Activated B cell treated with CpG ODN at 0.5 μM for 24 hours (primary cell): ENCODE measurements around the gene AGFG2. TPM values are rescaled to one million over a fixed set of nuclear protein-coding genes. Genes with fewer than 3 reads are reported as not detected.

ENCODE experiments used
- ATAC-seq: fragments of 200-7000 bp; cut with Tn5 transposase; one replicate; pipeline ENCODE4 v1.10.0; 2021; ENCODE audit warnings: low read depth, mild to moderate bottlenecking, moderate library complexity
- CTCF ChIA-PET: fragments of 350-600 bp; sonication (Branson Sonifier 250); formaldehyde crosslinking; loops from one replicate; lab custom pipeline; 2021; ENCODE audit warnings: antibody characterized with exemption; lab: Charles Lee
- POLR2A ChIA-PET: fragments of 350-600 bp; sonication (Branson Sonifier 250); formaldehyde crosslinking; loops from one replicate; lab custom pipeline; 2021; ENCODE audit warnings: antibody characterized with exemption; lab: Charles Lee
- DNase-seq: peaks from one replicate; pipeline ENCODE4 v3.0.0; 2022
- H3K27ac Mint-ChIP-seq: one replicate; pipeline ENCODE4 v1.8.0; 2020; ENCODE audit warnings: mixed read lengths
- H3K27me3 Mint-ChIP-seq: one replicate; pipeline ENCODE4 v1.8.0; 2021; ENCODE audit warnings: mixed read lengths
- H3K36me3 Mint-ChIP-seq: one replicate; pipeline ENCODE4 v1.8.0; 2021; ENCODE audit warnings: low read depth, mixed read lengths
- H3K4me1 Mint-ChIP-seq: one replicate; pipeline ENCODE4 v1.8.0; 2021; ENCODE audit warnings: mixed read lengths
- H3K4me3 Mint-ChIP-seq: one replicate; pipeline ENCODE4 v1.8.0; 2020; ENCODE audit warnings: mild to moderate bottlenecking, mixed read lengths
- H3K9me3 Mint-ChIP-seq: one replicate; pipeline ENCODE4 v1.8.0; 2020; ENCODE audit warnings: mixed read lengths
- intact Hi-C: fragments of 100-400 bp; cut with micrococcal nuclease; formaldehyde crosslinking; loops from one replicate; pipeline ENCODE4 v1.15.1; 2024
- total RNA-seq: library from RNA; stranded (reverse); gene quantifications from 2 replicates; pipeline ENCODE4 v1.2.3, GENCODE V29; 2022
- TF ChIP-seq, protein P1 (sequence below): fragments of 200-600 bp; IDR thresholded peaks from one replicate; pipeline ENCODE4 v1.8.0; 2022; ENCODE audit warnings: antibody characterized with exemption, mild to moderate bottlenecking

Gene AGFG2
- total RNA-seq, 1 donor from 2014 or later: 9.5 TPM

DNA sequence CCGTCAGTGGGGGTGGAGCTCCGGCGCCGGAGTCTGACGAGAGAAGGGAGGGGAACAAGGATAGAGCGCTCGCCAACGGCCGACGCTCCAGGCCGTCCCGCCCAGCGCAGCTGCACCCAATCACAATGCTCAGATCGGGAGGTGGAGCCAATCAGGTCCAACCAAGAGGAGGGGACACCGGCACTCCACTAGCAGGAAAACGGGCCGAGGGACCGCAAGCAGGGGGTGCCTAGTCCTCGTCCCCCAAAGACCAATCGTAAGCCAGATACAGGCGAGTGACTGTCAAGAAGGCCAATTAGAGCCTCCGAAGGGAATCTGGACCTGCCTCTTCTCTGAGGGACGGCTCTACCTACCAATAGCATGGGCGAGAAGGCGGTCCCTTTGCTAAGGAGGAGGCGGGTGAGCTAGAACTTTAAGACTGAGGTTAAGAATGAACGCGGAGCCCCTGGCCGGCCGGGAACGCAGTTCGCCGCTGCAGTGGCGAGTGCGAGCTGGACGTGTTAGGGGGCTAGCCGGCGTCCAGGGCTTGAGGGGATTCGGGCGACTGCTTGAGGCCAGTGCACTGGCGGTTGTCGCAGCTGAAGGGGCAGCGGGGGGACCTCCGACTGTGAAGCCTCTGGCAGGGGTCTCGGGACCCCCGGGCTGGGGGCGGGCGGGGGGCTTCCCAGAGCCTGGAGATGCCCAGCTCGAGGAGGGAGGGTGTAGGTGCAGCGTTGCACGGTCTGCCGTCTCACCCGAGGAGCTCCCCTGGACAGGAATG, 47.4 kb downstream of the AGFG2 start, which contains the start of gene FBXO24:
TSS of gene FBXO24 (plus strand) at position 63 of the 760 bp plus-strand sequence. CDS start at position 361, 298 bp downstream.
- Mint-ChIP-seq H3K36me3 (peaks cover 15% of the 10 kb centered on the region), H3K4me3 (peak within 1 kb of the TSS; percentile 93), H3K9me3 (no peaks in the 10 kb centered on the region), H3K4me1 (peaks cover 38% of the 10 kb centered on the region), H3K27ac (peak within 1 kb of the TSS; percentile 96), H3K27me3 (peaks cover 6% of the 10 kb centered on the region)
- CTCF ChIA-PET: interaction anchor here (0.9 to 3.8 kb wide), 9 partner anchors 17 to 119 kb away, joined by 3 to 23 read pairs (median 5); partner anchors contain the start of gene POP7
- peak; percentile 94 for DNase-seq
- intact Hi-C loops: loop anchor here (1.0 to 5.0 kb wide), 13 partner anchors 18 to 1444 kb away; partner anchors contain the start of genes AGFG2, GIGYF1, GNB2 and MEPCE
- peak; percentile 80 for ATAC-seq
- POLR2A ChIA-PET: interaction anchor here (0.6 to 5.4 kb wide), 50 partner anchors 9 to 1178 kb away, joined by 3 to 114 read pairs (median 6); partner anchors contain the start of genes AGFG2, BUD31, COPS6 and GIGYF1
- TF ChIP-seq, protein P1, sequence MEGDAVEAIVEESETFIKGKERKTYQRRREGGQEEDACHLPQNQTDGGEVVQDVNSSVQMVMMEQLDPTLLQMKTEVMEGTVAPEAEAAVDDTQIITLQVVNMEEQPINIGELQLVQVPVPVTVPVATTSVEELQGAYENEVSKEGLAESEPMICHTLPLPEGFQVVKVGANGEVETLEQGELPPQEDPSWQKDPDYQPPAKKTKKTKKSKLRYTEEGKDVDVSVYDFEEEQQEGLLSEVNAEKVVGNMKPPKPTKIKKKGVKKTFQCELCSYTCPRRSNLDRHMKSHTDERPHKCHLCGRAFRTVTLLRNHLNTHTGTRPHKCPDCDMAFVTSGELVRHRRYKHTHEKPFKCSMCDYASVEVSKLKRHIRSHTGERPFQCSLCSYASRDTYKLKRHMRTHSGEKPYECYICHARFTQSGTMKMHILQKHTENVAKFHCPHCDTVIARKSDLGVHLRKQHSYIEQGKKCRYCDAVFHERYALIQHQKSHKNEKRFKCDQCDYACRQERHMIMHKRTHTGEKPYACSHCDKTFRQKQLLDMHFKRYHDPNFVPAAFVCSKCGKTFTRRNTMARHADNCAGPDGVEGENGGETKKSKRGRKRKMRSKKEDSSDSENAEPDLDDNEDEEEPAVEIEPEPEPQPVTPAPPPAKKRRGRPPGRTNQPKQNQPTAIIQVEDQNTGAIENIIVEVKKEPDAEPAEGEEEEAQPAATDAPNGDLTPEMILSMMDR: no peak

DNA sequence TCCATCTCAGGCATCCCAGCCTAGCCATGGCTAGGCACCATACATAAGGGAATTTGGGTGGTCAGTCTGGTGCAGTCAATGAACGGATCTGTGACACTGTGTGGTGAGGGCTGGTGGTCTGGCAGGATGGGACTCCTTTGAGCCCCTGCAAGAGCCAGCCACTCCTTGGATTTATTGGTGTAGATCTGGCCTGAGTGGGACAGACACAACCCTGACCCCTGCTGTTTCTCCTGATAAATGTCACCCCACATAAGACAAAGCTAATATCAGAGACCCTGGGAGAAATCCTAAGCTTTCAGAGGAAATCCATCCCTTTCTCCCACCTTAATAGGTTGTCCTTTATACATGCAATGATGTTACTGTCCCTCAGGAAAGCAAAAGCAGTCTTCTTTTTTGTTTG, 49.4 kb downstream of the AGFG2 start:
- ATAC-seq (no peak), DNase-seq (no peak)
- peaks cover 24% of the 10 kb centered on the region for H3K4me1 Mint-ChIP-seq
- intact Hi-C loops: loop anchor here (1.0 to 5.0 kb wide), 4 partner anchors 24 to 1446 kb away; partner anchors contain the start of genes GIGYF1, SMURF1 and TRAPPC14
- peaks cover 10% of the 10 kb centered on the region for H3K36me3 Mint-ChIP-seq
- peaks cover 11% of the 10 kb centered on the region for H3K27me3 Mint-ChIP-seq
- POLR2A ChIA-PET: interaction anchor here (0.6 to 5.4 kb wide), 8 partner anchors 10 to 440 kb away, joined by 3 to 60 read pairs (median 4); partner anchors contain the start of genes GNB2, LAMTOR4 and MOSPD3
- CTCF ChIA-PET: interaction anchor here (0.8 to 1.9 kb wide), 10 partner anchors 10 to 125 kb away, joined by 3 to 24 read pairs (median 4); partner anchors contain the start of gene PCOLCE
- TF ChIP-seq, protein P1: no peak
- no peaks in the 10 kb centered on the region for H3K9me3 Mint-ChIP-seq
- no peak overlapping the region for H3K27ac Mint-ChIP-seq
- H3K4me3 Mint-ChIP-seq: peak overlapping the region; percentile 66

DNA sequence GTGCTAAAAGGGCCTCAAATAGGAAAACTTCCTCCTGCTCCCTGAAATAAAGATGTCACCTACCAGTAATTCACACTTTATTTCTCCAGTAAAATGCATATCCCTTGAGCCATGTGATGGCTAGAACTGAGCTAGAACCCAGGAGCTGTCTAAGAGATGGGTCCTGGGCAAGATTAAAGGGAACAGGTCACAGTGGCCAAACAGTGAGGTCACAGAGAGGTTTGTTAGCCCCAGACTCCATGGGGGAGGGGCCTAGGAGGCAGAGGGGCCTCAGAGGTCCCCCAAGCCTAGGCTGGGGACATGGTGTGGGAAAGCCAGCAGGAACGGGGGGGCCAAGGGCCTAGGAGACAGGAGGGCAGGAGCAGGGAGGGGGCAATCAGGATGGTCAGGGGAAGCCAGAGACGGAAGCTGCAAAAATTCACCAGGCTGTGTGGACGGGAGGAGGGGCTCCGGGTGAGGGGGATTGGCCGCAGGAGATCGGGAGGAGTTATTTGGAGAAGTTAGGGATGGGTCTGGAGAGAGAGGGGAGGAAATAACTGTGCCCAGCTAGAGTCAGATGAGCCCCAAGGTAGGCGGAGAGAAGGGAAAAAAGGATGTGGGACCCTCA, 50.4 kb downstream of the AGFG2 start:
- CTCF ChIA-PET: interaction anchor here (0.9 to 1.9 kb wide), 5 partner anchors 13 to 102 kb away, joined by 3 to 24 read pairs (median 4); partner anchors contain the start of gene PCOLCE
- intact Hi-C loops: loop anchor here (5.0 kb wide), 3 partner anchors 103 to 1447 kb away; partner anchors contain the start of genes GIGYF1, SMURF1 and TRAPPC14
- no peak for ATAC-seq

DNA sequence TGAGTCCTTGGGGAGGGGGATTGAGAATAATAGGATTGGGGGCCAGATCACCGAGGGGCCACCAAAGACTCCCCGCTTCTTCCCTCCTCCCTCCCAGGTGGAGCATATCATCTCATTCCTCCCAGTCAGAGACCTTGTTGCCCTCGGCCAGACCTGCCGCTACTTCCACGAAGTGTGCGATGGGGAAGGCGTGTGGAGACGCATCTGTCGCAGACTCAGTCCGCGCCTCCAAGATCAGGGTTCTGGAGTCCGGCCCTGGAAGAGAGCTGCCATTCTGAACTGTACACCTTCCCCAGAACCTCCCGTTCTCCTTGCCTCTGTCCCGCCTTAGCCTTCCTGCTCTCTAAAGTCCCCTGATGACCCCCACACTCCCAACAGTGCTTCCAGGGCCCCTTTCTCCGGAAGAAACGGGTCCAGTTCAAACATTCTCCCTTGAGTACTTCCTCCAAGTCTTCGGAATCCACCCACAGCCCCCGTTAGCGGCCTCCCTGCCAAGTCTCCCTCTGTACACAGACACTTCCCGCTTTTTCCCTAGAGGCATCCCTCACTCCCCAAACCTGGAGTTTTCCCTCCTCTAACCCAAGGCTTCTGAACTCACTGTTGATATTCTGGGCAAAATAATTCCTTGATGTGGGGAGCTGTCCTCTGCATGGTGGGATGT, 51.2 kb downstream of the AGFG2 start:
- CTCF ChIA-PET: interaction anchor here (1.9 kb wide), 1 partner anchor 26 kb away, joined by 24 read pairs; no protein-coding TSS in a partner anchor

More for the DNA sequence above, 50.4 kb downstream of the AGFG2 start:
- H3K4me1 Mint-ChIP-seq: peaks cover 15% of the 10 kb centered on the region
- no peak for DNase-seq
- H3K4me3 Mint-ChIP-seq: no peak overlapping the region
- H3K36me3 Mint-ChIP-seq: peaks cover 4% of the 10 kb centered on the region
- POLR2A ChIA-PET: interaction anchor here (0.7 to 1.3 kb wide), 2 partner anchors 84 to 441 kb away, joined by 3 read pairs; partner anchors contain the start of genes GNB2 and LAMTOR4
- no peaks in the 10 kb centered on the region for H3K9me3 Mint-ChIP-seq
- H3K27ac Mint-ChIP-seq: no peak overlapping the region
- peaks cover 11% of the 10 kb centered on the region for H3K27me3 Mint-ChIP-seq
- TF ChIP-seq, protein P1: no peak

More for the DNA sequence above, 51.2 kb downstream of the AGFG2 start:
- DNase-seq: no peak
- peaks cover 7% of the 10 kb centered on the region for H3K4me1 Mint-ChIP-seq
- no peak for ATAC-seq
- TF ChIP-seq, protein P1: no peak
- no peak overlapping the region for H3K27ac Mint-ChIP-seq
- intact Hi-C loops: no loop called here
- H3K9me3 Mint-ChIP-seq: no peaks in the 10 kb centered on the region
- peaks cover 11% of the 10 kb centered on the region for H3K27me3 Mint-ChIP-seq
- H3K36me3 Mint-ChIP-seq: peaks cover 4% of the 10 kb centered on the region
- POLR2A ChIA-PET: no interaction called here
- H3K4me3 Mint-ChIP-seq: no peak overlapping the region
